ENCODE measurements around the gene MEMO1.
"Not testable (repeated sequence)": the region's sequence is repeated elsewhere in the genome, so short reads cannot be mapped to it uniquely, and the experiment has no call there.

The MEMO1 gene

GRCh38 chr2:31956312-31956711 is 54.5 kb downstream of the MEMO1 start:
- DNase-seq = no peak

DNA sequence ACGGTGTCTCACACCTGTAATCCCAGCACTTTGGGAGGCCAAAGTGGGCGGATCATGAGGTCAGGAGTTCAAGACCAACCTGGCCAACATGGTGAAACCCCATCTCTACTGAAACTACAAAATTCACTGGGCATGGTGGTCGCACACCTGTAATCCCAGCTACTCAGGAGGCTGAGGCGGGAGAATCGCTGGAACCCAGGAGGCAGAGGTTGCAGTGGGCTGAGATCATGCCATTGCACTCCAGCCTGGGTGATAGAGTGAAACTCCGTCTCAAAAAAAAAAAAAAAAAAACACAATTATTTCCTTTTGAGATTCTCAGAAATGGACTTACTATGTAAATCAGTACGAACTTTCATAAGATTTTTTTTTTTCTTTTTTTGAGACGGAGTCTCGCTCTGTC is 57.7 kb downstream of the MEMO1 start:
- DNase-seq = not testable (repeated sequence)

- DNase-seq = no peak
Observed at GRCh38 chr2:31950946-31951562, 59.8 kb downstream of the MEMO1 start.

- no peak for DNase-seq
Observed at GRCh38 chr2:31947871-31948270, 62.9 kb downstream of the MEMO1 start.

DNA sequence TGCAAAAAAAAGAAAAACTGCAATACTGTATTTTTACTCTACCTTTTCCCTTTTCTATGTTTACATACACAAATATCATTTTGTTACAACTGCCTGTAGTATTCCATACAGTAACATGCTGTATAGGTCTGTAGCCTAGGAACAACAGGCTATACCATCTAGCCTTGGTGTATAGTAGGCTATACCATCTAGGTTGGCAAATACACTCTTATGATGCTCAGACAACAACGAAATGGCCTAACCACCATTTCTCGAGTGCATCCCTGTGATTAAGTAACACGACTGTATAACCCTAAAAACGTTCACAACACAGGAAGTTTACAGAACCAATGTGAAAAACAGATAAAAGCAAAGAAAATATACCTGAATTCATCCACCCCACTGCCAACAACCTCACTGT is 64.0 kb downstream of the MEMO1 start:
- DNase-seq = no peak

- no peak for DNase-seq
Observed at GRCh38 chr2:31945572-31945935, 65.3 kb downstream of the MEMO1 start.

DNA sequence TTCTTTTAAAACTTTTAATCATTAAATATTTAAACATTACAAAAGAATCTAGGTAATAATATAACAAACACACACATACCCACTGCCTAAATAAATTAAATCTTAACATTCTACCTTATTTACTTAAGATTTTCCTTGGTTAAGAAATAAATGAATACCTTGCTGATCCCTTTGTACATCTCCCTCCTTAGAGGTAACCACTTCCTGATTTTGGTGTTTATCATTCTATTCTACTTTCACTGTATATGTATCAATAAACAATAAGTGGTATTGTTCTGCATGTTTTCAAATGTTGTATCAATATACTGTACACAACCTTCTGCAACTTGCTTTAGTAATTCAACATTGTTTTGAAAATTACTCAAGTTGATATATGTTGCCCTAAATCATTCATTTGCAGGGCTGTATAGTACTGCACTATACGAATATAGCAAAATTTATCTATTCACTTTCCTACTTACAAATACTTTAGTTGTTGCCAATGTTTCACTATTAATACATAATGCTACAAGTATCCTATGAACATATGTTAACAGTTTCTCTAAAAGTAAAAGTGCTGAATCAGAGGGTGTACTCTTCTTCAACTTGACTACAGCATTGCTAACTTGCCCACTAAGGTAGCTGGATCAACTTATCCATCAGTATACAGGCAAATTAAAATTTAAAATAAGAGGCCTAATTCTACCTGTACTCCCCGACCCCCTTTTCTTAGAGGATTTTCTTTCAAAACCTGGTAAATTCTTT is 65.8 kb downstream of the MEMO1 start:
- no peak for DNase-seq

DNA sequence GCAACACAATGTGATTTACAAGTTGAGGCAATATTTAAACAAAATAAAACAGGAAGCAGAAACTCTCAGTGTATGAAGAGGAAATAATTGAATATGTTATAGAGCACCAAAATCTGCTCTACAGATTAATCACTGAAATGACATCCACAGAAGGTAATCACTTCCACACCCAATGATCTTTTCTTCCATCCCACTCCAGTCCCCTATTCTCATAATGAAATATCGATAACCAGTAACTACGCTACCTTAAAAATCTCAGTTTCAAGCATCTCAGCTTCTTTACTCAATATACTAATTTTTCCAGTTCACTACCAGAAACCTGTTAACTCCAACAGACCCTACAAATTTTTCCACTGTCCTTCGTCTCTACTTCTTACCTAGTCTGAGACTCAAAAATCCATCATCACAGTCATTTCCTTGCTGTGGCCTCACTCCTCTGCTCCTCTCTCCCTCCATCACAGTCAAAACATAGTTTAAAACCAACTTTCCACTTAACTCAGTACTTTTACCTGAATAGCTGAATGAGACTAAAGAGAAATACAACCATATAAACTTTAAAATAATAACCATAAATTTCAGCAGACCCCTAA is 67.1 kb downstream of the MEMO1 start:
- DNase-seq = no peak

DNA sequence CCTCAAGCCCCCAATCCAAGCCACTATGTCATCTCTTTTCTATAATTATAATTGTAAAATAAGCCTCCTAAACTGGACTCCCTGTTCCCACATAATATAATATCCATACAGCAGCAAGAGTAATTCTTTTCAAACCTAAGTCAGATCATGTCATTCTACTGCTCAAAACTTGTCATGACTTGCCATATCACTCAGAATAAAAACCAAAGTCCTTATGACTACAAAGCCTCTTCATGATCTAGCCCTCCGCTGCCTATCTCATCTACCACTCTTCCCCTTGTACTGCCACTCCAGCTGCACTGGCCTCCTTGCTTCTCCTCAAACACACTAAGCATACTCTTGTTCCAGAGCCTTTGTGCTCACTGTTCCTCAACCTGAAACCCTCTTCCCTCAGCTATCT is 69.9 kb downstream of the MEMO1 start:
- DNase-seq = no peak

GRCh38 chr2:31937741-31938140 is 73.1 kb downstream of the MEMO1 start:
- DNase-seq = no peak

DNA sequence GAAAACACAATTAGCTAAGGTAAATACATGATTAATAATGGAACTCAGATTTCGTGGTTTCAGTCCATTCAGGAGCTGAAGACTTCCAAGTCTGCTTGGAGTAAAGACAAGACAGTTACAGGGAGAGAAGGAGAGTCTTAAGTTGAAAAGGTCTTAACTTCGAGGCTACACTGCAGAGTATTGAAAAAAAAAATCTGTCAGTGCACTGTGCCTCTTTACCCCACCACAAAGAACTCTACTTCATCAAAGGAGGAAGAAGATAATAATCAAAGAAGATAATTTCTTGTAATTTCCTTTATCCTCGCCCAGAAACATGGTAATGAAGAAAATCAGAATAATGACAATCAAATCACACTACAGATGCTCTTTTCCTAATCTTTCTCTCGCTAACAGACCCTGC is 75.4 kb downstream of the MEMO1 start:
- DNase-seq = no peak

DNA sequence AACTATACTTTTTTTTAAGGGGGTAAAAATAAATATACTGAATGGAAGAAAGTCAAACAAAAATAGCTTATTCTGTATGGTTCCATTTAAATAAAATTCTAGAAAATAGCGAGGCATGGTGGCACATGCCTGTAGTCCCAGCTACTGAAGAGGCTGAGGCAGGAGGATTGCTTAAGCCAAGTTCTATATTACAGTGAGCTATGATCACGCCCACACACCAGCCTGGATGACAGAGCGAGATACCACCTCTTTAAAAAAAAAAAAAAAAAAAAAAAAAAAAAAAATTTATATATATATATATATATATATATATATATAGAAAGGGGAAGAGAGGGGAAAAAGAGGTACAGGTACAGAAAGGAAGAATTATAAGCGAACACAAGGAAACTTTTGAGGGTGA is 77.7 kb downstream of the MEMO1 start:
- DNase-seq = no peak

DNA sequence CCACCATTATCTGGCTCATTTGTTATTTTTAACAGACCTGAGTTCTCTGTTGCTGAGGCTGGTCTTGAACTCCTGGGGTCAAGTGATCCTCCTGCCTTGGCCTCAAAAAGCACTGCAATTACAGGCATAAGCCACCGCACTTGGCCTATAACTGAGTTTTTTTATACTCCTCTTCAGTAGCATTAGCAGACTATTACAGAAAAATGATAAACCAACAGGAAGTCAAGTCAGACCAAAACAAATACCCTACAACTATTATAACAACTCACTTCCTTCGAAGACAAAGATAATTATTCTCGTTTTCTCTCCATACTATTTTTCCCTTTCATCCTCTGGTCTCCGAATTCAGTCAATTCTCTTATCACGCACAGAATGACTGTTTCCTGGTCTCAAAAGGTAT is 78.2 kb downstream of the MEMO1 start:
- DNase-seq = no peak

DNA sequence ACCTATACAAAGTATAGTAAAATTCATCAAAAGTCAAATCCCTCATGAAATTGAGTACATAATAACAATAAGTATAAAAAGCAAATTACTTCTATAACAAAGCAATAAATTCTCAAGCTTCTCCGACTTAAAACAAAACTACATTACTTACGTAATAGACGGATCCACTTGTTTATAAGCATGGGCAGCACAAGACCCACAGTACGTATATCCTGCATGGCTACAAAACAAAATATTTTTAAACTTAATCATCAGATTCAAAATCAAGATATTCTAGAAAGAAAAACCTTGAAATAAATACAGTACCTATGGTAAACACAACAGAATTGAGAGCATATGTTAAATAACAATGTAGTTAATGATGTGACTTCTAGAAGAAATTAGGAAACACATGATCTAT is 78.9 kb downstream of the MEMO1 start:
- DNase-seq = no peak

DNA sequence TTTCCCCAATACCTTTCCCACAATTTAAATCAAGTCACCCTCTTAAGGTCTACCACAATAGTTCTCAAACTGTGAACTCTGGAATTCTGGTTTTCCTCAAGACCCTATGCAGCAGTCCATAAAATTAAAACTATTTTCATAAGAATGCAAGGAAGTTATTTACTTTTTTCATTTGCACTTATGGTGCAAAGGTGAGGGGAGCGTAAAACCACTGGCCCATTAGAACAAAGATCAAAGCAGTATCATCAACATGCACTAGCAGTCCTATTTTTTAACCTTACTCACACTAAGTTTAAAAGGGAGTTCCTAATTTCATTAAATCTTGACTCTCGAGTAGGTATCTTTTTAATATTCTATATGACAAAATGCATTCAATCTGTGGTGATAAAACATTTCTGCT is 85.3 kb downstream of the MEMO1 start:
- DNase-seq = no peak

GRCh38 chr2:31923662-31924061 is 87.1 kb downstream of the MEMO1 start:
- no peak for DNase-seq

GRCh38 chr2:31922542-31923408 is 88.0 kb downstream of the MEMO1 start:
- no peak for DNase-seq

DNA sequence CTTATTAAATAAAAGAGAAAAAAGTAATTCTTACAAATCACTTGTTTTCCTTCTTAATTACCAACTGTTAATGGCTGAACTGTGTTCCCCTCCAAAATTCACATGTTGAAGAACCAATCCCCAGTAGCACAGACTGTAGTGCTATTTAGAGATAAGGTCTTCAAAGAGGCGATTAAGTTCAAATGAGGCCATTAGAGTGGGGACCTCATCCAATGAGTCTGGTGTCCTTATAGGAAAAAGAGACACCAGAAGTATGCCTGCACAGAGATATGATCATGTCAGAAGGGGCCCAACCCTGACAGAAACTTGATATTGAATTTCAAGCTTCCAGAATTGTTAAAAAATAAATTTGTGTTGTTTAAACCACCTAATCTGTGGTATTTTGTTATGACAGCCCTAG is 89.8 kb downstream of the MEMO1 start:
- DNase-seq = no peak

DNA sequence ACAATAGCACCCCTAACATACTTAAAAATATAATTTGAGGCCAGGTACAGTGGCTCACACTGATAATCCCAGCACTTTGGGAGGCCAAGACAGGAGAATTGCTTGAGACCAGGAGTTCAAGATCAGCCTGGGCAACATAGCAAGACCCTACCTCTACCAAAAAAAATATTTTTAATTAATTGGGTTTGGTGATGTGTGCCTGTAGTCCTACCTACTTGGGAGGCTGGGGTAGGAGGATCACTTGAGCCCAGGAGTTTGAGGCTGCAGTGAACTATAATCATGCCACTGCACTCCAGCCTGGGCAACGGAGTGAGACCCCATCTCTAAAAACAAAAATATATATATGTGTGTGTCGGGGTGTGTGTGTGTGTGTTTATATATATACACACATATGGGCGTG is 91.3 kb downstream of the MEMO1 start:
- no peak for DNase-seq

DNA sequence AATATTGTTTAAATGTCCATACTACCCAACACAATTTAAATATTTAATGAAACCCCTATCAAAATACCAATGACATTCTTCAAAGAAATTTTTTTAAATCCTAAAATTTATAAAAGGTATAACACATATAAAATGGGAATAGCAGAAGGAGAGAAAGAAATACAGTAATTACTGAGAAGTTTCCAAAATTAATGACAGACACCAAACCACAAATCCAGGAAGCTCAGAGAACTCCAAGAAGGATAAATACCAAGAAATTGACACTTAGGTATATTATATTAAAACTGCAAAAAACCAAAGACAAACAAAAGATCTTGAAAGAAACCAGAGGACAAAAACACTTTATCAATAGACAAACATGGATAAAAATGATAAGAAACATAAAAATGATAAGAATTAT is 101.1 kb downstream of the MEMO1 start:
- DNase-seq = no peak

DNA sequence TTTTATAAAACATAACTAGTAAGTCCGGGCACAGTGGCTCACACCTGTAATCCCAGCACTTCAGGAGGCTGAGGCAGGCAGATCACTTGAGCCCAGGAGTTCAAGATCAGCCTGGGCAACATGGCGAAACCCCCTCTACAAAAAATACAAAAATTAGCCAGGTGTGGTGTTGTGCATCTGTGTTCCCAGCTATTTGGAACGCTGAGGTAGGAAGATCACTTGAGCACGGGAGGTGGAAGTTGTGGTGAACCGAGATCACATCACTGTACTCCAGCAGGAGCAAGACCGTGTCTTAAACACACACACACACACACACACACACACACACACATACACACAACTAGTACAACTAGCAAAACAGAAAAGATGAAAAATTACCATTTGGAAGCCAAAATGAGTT is 103.3 kb downstream of the MEMO1 start:
- not testable (repeated sequence) for DNase-seq

- DNase-seq = no peak
Observed at GRCh38 chr2:31903109-31903780, 107.6 kb downstream of the MEMO1 start.

- DNase-seq = no peak
Observed at GRCh38 chr2:31901900-31902299, 108.9 kb downstream of the MEMO1 start.

Data from NCI-H1694 (cell line).